GM18520 (cell line): ENCODE results near the gene BMX.

ENCODE experiments used
- ATAC-seq: cut with Tn5 transposase; IDR thresholded peaks from one replicate; pipeline ENCODE4 v1.9.1; 2021; ENCODE audit not compliant: unreplicated experiment

Gene BMX

GRCh38 chrX:15500497-15500966, at the start of gene BMX:
TSS of gene BMX (plus strand) at chrX:15500807. CDS start at chrX:15508354, 7,547 bp downstream.
- no peak for ATAC-seq

GRCh38 chrX:15451913-15452312, 48.7 kb upstream of the BMX start:
- ATAC-seq = no peak

GRCh38 chrX:15464704-15465103, 35.9 kb upstream of the BMX start:
- ATAC-seq = no peak

- no peak for ATAC-seq
Measured at GRCh38 chrX:15465347-15465746, 35.3 kb upstream of the BMX start.

GRCh38 chrX:15465896-15466651, 34.5 kb upstream of the BMX start:
- ATAC-seq = no peak

- ATAC-seq = no peak
Measured at GRCh38 chrX:15468036-15468435, 32.6 kb upstream of the BMX start.

- no peak for ATAC-seq
Measured at GRCh38 chrX:15469613-15470012, 31.0 kb upstream of the BMX start.

GRCh38 chrX:15471028-15471427, 29.6 kb upstream of the BMX start:
- no peak for ATAC-seq

- no peak for ATAC-seq
Measured at GRCh38 chrX:15472531-15472930, 28.1 kb upstream of the BMX start.

- ATAC-seq = no peak
Measured at GRCh38 chrX:15474028-15474427, 26.6 kb upstream of the BMX start.

- no peak for ATAC-seq
Measured at GRCh38 chrX:15475021-15475420, 25.6 kb upstream of the BMX start.

- no peak for ATAC-seq
Measured at GRCh38 chrX:15475486-15475885, 25.1 kb upstream of the BMX start.

GRCh38 chrX:15483891-15484290, 16.7 kb upstream of the BMX start:
- ATAC-seq = no peak

- ATAC-seq = no peak
Measured at GRCh38 chrX:15492469-15492868, 8.1 kb upstream of the BMX start.

GRCh38 chrX:15493118-15493962, 7.3 kb upstream of the BMX start, which contains the start of gene PIR:
TSS of gene PIR (minus strand) at chrX:15493333. CDS start at chrX:15491257, 2,076 bp downstream.
- ATAC-seq = peak; percentile 92

- no peak for ATAC-seq
Measured at GRCh38 chrX:15495801-15496200, 4.8 kb upstream of the BMX start.

GRCh38 chrX:15496824-15497223, 3.8 kb upstream of the BMX start:
- no peak for ATAC-seq

GRCh38 chrX:15497865-15498264, 2.7 kb upstream of the BMX start:
- no peak for ATAC-seq

- no peak for ATAC-seq
Measured at GRCh38 chrX:15498741-15499140, 1.9 kb upstream of the BMX start.

GRCh38 chrX:15499976-15500375, 631 bp upstream of the BMX start:
- no peak for ATAC-seq

GRCh38 chrX:15501506-15501905, 899 bp downstream of the BMX start:
- no peak for ATAC-seq

- ATAC-seq = no peak
Measured at GRCh38 chrX:15504661-15505060, 4.1 kb downstream of the BMX start.
